HL-60 (cell line): Measurements from ENCODE around the gene TMEM18.

Experiments used
- CTCF ChIP-seq: IDR thresholded peaks from one replicate; pipeline ENCODE4 v1.5.1; 2011; ENCODE audit warnings: low read length, control low read depth, inconsistent platforms; ENCODE audit not compliant: insufficient read depth
- GABPA ChIP-seq: IDR thresholded peaks from 2 replicates; pipeline ENCODE4 v1.6.1; 2012; ENCODE audit warnings: low read depth
- POLR2AphosphoS5 ChIP-seq: IDR thresholded peaks from 2 replicates; pipeline ENCODE4 v1.6.1; 2012; ENCODE audit warnings: low read depth
- REST ChIP-seq: IDR thresholded peaks from 2 replicates; pipeline ENCODE4 v1.6.1; 2012; ENCODE audit warnings: low read depth; ENCODE audit not compliant: insufficient replicate concordance
- SPI1 ChIP-seq: IDR thresholded peaks from 2 replicates; pipeline ENCODE4 v1.6.1; 2012; ENCODE audit warnings: low read depth, mild to moderate bottlenecking, borderline replicate concordance

- TF ChIP-seq CTCF (no peak), POLR2AphosphoS5 (no peak), GABPA (no peak), REST (no peak), SPI1 (no peak)
Measured at GRCh38 chr2:654896-655295, 22.3 kb downstream of the TMEM18 start.
